ENCODE results near the gene CACNG5. TPM values are rescaled to one million over a fixed set of nuclear protein-coding genes. Genes with fewer than 3 reads are reported as not detected.

CACNG5 gene
- total RNA-seq, 1 donor from 2014 or later, result not detected

- intact Hi-C loops (cut with micrococcal nuclease), result loop anchor here (10.0 kb wide), 1 partner anchor 269 kb away; no protein-coding TSS in a partner anchor
Measured at GRCh38 chr17:66903781-66904180, 68.9 kb downstream of the CACNG5 start.

- intact Hi-C loops (cut with micrococcal nuclease), result loop anchor here (10.0 kb wide), 1 partner anchor 270 kb away; no protein-coding TSS in a partner anchor
Measured at GRCh38 chr17:66904760-66905624, 70.1 kb downstream of the CACNG5 start.

GRCh38 chr17:66906321-66907278 is 71.7 kb downstream of the CACNG5 start:
- intact Hi-C loops (cut with micrococcal nuclease), result loop anchor here (1.0 to 10.0 kb wide), 6 partner anchors 178 to 706 kb away; no protein-coding TSS in a partner anchor

GRCh38 chr17:66909804-66910373 is 75.0 kb downstream of the CACNG5 start:
- intact Hi-C loops (cut with micrococcal nuclease), result loop anchor here (10.0 kb wide), 1 partner anchor 275 kb away; no protein-coding TSS in a partner anchor

GRCh38 chr17:66910651-66911285 is 75.9 kb downstream of the CACNG5 start:
- intact Hi-C loops (cut with micrococcal nuclease), result no loop called here

GRCh38 chr17:66915204-66915611 is 80.3 kb downstream of the CACNG5 start:
- intact Hi-C loops (cut with micrococcal nuclease), result no loop called here

GRCh38 chr17:66915792-66916191 is 80.9 kb downstream of the CACNG5 start:
- intact Hi-C loops (cut with micrococcal nuclease), result no loop called here

GRCh38 chr17:66916946-66917345 is 82.0 kb downstream of the CACNG5 start:
- intact Hi-C loops (cut with micrococcal nuclease), result no loop called here

- intact Hi-C loops (cut with micrococcal nuclease), result no loop called here
Measured at GRCh38 chr17:66918896-66919295, 84.0 kb downstream of the CACNG5 start.

- intact Hi-C loops (cut with micrococcal nuclease), result no loop called here
Measured at GRCh38 chr17:66920435-66920834, 85.5 kb downstream of the CACNG5 start.

- intact Hi-C loops (cut with micrococcal nuclease), result no loop called here
Measured at GRCh38 chr17:66920950-66921349, 86.0 kb downstream of the CACNG5 start.

GRCh38 chr17:66923886-66924285 is 89.0 kb downstream of the CACNG5 start:
- intact Hi-C loops (cut with micrococcal nuclease), result no loop called here

GRCh38 chr17:66925811-66926500 is 91.0 kb downstream of the CACNG5 start:
- intact Hi-C loops (cut with micrococcal nuclease), result no loop called here

GRCh38 chr17:66928949-66929348 is 94.0 kb downstream of the CACNG5 start:
- intact Hi-C loops (cut with micrococcal nuclease), result no loop called here

GRCh38 chr17:66929591-66929990 is 94.7 kb downstream of the CACNG5 start:
- intact Hi-C loops (cut with micrococcal nuclease), result no loop called here

GRCh38 chr17:66930933-66931332 is 96.0 kb downstream of the CACNG5 start:
- intact Hi-C loops (cut with micrococcal nuclease), result no loop called here

GRCh38 chr17:66932311-66932710 is 97.4 kb downstream of the CACNG5 start:
- intact Hi-C loops (cut with micrococcal nuclease), result no loop called here

- intact Hi-C loops (cut with micrococcal nuclease), result no loop called here
Measured at GRCh38 chr17:66934040-66934439, 99.1 kb downstream of the CACNG5 start.
